Cardiac septum (tissue), 1 donor: ENCODE data around the gene ABCA13. TPM values are rescaled to one million over a fixed set of nuclear protein-coding genes. Genes with fewer than 3 reads are reported as not detected.

Source experiments
- DNase-seq: peaks from one replicate; pipeline ENCODE4 v3.0.0-alpha.2; 2020; ENCODE audit warnings: low spot score
- intact Hi-C: fragments of 100-400 bp; cut with DNase I; formaldehyde crosslinking; loops from one replicate; pipeline ENCODE4 v1.14.0; 2022
- total RNA-seq: library from RNA; stranded (reverse); fragmentation: NEBNext Ultra II Directional; extraction: Animal tissue kit (Norgen Biotek cat#: 25700); gene quantifications from one replicate; pipeline ENCODE4 v1.2.1, GENCODE V29; 2021
- donor health status: DM: no; HTN: no; CAD: no.

The ABCA13 gene
- total RNA-seq, 1 donor from 2014 or later, result 0.19 TPM

DNA sequence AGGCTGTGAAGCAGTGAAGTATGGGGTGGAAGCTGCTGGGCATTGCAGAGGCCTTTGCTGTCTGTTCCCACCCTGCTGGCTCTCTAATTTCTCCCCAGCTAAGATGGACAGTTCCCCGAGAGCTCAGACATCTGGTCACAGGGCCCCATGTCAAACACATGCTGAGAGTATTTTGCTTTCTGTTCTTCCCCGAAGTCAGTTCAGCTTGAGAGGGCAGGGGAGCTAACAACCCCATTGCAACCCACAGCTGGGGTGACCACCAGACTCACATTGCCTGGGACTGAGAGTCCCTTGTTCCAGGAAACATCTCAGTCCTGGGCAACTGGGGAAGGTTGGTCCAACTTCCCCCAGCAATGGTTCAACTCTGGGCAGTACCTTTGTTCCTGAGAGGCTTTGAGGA, 52.8 kb downstream of the ABCA13 start:
- intact Hi-C loops, result no loop called here
- DNase-seq, result no peak

DNA sequence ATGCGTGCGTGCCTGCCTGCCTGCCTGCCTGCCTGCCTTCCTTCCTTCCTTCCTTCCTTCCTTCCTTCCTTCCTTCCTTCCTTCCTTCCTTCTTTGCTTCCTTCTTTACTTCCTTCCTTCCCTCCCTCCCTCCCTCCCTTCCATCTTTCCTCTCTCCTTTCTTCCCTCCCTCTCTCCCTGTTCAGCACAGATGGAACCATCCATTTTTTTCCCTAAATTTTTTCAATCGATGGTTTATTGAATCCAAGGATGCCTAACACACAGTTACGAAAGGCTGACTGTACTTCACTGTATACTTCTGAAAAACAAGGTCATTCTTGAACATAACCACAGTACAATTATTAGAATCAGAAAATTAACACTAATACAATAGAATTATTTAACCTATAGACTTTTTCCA, 53.8 kb downstream of the ABCA13 start:
- intact Hi-C loops, result no loop called here
- no peak for DNase-seq

DNA sequence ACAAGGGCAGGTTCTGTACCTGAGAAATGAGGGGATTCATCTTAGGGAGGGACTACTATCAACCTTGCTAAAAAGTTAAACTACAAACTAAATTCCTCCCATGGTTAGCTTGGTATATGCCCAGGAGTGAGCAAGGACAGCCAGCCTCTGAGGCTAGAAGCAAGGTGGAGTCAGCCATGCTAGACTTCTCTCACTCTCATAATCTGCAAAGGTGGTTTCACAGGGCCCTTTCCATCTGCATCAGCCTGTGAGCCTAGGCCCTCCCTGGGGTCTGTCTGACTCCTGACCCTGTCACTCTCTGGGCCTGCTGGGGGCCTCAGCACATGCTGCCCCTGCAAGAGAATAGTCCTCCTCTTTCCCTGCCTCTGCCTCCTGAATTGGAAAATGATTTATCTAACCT, 66.1 kb downstream of the ABCA13 start:
- no peak for DNase-seq
- intact Hi-C loops, result no loop called here

DNA sequence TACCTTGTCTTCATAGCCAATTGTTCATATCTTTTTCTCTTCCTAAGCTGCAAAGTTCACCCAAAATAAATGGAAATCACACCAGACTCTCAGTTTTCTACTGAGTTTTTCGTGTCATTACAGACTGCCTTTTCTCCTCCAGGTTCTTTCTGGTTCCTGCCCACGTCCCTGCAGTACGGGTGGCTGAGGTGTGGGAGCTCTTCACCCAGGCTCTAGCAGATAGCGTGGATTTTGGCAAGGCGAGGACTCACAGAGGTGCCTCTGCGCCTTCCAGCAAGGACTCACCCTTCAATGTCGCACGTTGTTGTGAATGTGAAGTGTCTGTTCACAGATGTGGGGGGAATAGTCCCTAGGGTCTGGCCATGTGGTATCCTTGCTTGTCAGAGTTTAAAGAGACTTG, 71.6 kb downstream of the ABCA13 start:
- intact Hi-C loops, result no loop called here
- DNase-seq, result no peak

- intact Hi-C loops, result no loop called here
- DNase-seq, result no peak
These were observed 73.6 kb downstream of the ABCA13 start for GRCh38 chr7:48244864-48245271.

DNA sequence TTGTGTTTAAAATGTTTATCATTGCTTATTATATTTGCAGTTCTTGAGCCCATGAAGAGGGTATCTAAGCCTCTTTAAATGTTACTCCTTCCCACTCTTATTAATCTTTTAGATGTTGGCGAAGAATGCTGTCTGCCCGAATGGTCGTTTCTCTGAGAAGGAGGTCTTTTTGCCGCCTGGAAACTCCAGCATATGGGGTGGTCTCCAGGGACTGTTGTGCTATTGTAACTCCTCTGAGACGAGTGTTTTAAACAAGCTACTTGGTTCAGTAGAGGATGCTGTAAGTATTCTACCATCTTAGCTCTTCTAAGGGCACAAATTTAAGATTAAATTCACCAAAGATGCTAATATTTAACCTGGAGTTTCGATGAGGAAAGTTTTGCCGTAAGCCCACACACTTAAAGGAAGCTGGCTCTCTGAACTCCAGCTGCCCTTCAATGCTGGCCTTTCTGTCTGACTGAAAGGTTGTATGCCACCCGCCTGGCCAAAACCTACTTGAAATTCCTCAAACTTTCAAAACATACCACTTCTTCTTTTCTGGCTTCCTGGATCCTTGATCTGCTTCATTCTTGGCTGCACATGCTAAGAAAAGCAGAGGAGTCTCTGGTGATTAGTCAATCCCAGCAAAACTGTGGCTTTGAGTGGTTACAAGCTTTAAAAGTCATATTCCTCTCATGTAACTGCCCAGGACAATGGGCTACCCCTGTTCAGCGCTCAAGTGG, 74.7 kb downstream of the ABCA13 start:
- intact Hi-C loops, result no loop called here
- no peak for DNase-seq

- intact Hi-C loops, result no loop called here
- no peak for DNase-seq
These were observed 77.9 kb downstream of the ABCA13 start for GRCh38 chr7:48249166-48249565.

DNA sequence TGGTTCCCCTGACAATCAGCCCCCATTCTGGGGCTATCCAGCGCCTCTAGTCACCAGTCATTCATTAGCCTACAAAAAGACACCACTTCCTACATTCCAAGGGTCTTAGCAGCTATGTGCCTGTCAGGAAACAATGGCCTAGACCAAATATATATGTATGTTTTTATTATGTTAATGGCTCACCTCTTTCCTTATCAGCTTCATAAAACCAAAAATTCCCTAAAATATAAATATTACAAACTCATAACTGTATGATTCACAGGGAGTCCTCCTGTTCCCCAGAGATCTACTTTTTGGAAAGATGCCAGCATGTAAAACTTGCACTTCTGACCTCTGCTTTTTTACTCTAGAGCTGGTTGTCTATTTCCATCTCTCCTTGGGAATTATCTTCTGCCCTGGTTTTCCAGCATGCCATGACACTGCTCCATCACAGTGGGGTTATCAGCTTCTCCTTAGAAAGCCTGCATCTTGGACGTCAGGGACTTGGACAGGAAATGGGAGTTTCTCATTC, 79.2 kb downstream of the ABCA13 start:
- no peak for DNase-seq
- intact Hi-C loops, result no loop called here

DNA sequence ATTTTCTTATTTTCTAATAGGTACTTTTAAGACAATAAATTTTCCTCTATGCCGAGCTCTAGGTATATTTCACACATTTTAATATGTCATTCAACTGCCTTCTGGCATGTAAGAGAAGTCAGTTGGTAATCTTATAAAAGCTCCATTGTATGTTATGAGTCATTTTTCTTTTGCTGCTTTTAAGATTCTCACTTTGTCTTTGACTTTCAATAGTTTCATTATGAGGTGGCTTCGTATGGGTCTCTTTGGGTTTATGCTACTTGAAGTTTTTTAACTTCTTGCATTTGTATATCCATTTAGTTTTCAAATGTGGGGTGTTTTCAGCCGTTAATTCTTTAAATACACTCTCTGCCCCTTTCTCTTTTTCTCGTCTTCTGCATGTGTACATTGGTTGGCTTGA, 80.5 kb downstream of the ABCA13 start:
- intact Hi-C loops, result no loop called here
- no peak for DNase-seq

GRCh38 chr7:48252995-48253394, 81.7 kb downstream of the ABCA13 start:
- DNase-seq, result no peak
- intact Hi-C loops, result no loop called here

DNA sequence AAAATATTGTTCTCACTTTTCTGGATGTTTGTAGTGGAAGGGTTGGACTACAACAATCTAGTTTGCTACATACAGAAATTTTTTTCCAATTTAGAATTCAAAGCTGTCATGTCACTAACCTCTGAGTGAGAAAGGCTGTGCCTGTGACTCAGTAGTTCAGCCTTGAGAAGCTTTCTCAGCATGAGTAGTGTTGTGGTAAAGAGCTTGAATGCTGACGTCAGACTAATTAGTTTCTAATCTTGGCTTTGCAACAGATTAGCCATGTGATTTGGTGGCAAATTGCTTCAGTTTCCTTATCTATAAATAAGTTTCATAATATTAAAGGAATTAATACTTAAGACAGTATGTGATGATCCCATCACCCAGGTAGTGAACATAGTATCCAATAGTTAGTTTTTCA, 83.8 kb downstream of the ABCA13 start:
- intact Hi-C loops, result no loop called here
- no peak for DNase-seq

GRCh38 chr7:48259463-48260280, 88.4 kb downstream of the ABCA13 start:
- intact Hi-C loops, result no loop called here

DNA sequence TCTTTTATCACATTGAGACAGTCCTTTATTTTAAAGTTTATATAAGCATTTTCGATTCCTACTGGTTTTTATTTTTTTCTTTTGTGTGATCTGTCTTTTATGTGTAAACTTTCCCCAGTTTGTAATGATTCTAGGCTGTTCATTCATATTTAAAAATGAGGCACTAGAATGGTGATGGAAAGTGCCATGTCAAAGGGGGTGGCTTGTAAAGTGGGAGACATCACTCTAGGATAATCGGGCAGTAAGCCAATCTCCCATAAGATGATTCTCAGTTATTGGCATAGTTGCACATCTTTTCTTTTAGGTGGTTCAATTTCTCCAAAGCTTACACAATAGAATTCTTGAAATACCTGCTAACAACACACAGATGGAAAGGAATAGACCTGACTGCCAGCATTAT, 90.4 kb downstream of the ABCA13 start:
- intact Hi-C loops, result no loop called here
- DNase-seq, result no peak

More at GRCh38 chr7:48259463-48260280, 88.4 kb downstream of the ABCA13 start:
- no peak for DNase-seq

GRCh38 chr7:48262606-48263310, 91.5 kb downstream of the ABCA13 start:
- DNase-seq, result no peak
- intact Hi-C loops, result no loop called here

DNA sequence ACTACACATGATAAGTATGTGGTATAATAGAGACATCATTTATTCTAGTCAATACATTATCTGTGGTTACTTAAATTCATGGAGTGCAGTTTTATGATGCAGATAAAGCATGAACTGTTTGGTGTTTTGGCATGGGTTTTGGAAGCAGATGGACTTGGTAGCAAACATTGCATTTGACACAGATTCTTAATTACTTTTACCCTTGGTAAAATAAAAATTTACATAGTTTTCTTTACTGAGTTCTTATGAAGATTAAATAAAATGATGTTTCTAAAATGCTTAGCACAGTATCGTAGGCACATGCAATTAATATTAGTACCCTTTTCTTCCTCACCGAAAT, 92.0 kb downstream of the ABCA13 start:
- intact Hi-C loops, result no loop called here
- no peak for DNase-seq

DNA sequence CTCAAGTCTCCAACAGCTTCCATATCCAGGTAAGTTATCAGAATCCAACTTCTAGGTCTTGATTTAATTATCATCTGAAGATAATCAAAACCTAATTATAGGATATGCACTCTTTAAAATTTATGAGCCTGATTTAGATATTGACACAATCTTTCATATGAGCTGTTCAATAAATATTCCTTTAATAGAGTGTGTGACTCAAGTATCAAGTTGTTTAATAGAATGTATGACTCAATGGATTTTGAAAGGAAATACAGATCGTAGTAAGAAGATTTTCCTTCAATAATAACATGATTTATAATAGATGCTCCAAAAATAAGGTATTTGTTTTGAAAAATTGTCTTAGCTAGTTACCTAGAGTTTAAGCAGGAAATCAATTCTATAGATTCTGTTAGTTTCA, 97.8 kb downstream of the ABCA13 start:
- intact Hi-C loops, result no loop called here
- DNase-seq, result no peak

DNA sequence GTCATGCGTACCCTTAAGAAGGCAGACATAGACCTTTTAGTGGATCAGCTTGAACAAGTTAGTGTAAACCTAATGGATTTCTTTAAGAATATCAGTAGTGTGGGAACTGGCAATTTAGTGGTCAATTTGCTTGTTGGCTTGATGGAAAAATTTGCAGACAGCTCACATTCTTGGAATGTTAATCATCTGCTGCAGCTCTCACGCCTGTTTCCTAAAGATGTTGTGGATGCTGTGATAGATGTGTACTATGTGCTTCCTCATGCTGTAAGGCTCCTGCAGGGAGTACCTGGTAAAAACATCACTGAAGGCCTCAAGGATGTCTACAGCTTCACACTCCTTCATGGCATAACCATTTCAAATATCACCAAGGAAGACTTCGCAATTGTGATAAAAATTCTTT, 103.4 kb downstream of the ABCA13 start:
- no peak for DNase-seq
- intact Hi-C loops, result no loop called here

DNA sequence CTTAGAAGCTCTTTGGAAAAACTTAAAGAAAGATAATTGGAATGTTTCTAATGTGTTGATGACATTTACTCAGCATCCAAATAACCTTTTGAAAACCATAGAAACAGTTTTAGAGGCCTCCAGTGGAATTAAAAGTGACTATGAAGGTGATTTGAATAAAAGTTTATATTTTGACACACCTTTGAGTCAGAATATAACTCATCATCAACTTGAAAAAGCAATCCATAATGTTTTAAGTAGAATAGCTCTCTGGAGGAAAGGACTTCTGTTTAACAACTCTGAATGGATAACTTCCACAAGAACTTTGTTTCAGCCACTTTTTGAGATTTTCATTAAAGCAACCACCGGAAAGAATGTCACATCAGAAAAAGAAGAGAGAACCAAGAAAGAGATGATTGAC, 108.2 kb downstream of the ABCA13 start:
- intact Hi-C loops, result no loop called here
- no peak for DNase-seq

GRCh38 chr7:48280100-48280499, 108.8 kb downstream of the ABCA13 start:
- no peak for DNase-seq
- intact Hi-C loops, result no loop called here

DNA sequence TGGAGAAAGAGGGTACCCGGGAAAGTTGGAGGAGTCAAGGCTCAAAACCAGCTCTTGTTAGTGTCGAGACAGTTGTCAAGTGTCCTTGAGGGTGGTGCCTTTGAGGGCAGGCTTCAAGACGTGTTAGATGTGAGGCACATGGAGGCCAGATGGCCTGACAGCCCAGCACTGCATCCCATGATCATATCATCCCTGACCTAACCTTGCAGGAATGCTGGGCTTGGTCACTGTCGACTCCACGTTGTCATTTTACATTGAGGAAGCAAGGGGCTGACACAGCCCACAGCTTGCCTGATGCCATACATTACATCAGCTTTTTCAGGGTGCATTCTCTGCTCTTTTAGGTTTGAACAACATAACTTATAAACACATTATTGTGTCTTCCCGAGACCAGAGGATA, 114.1 kb downstream of the ABCA13 start:
- intact Hi-C loops, result no loop called here
- no peak for DNase-seq

- no peak for DNase-seq
- intact Hi-C loops, result no loop called here
These were observed 115.6 kb downstream of the ABCA13 start for GRCh38 chr7:48286836-48287235.
